KMS-11 (cell line): ENCODE measurements around the gene KCNB1.

Experiments used
- H2AFZ ChIP-seq: fragments of 200-600 bp; sonication (generic); 2 replicates; pipeline ENCODE4 v1.6.1; 2016; ENCODE audit warnings: antibody characterized with exemption, mixed run types, low read depth
- H3K27ac ChIP-seq: fragments of 200-600 bp; sonication (generic); 2 replicates; pipeline ENCODE4 v1.6.1; 2016; ENCODE audit warnings: mild to moderate bottlenecking, mixed run types
- H3K27me3 ChIP-seq: fragments of 200-600 bp; sonication (generic); 2 replicates; pipeline ENCODE4 v1.6.1; 2017; ENCODE audit warnings: mild to moderate bottlenecking, low read depth, mixed run types, moderate library complexity; ENCODE audit not compliant: insufficient read depth
- H3K36me3 ChIP-seq: fragments of 200-600 bp; sonication (generic); 2 replicates; pipeline ENCODE4 v1.6.1; 2017; ENCODE audit warnings: mild to moderate bottlenecking, mixed run types; ENCODE audit not compliant: insufficient read depth
- H3K4me1 ChIP-seq: fragments of 200-600 bp; sonication (generic); 2 replicates; pipeline ENCODE4 v1.6.1; 2016; ENCODE audit warnings: mild to moderate bottlenecking, low read depth, mixed run types; ENCODE audit not compliant: poor library complexity, severe bottlenecking
- H3K4me2 ChIP-seq: fragments of 200-600 bp; sonication (generic); 2 replicates; pipeline ENCODE4 v1.7.0; 2016; ENCODE audit warnings: mild to moderate bottlenecking, mixed run types
- H3K4me3 ChIP-seq: fragments of 200-600 bp; sonication (generic); IDR thresholded peaks from 2 replicates; pipeline ENCODE4 v1.6.1; 2017; ENCODE audit warnings: low read depth, low read length, mixed read lengths; ENCODE audit not compliant: insufficient read depth
- H3K79me2 ChIP-seq: fragments of 200-600 bp; sonication (generic); 2 replicates; pipeline ENCODE4 v1.6.1; 2016; ENCODE audit warnings: low read depth, mixed run types; ENCODE audit not compliant: insufficient read depth
- H3K9ac ChIP-seq: fragments of 200-600 bp; sonication (generic); 2 replicates; pipeline ENCODE4 v1.6.1; 2016; ENCODE audit warnings: mild to moderate bottlenecking, mixed run types
- H4K20me1 ChIP-seq: fragments of 200-600 bp; sonication (generic); 2 replicates; pipeline ENCODE4 v1.6.1; 2016; ENCODE audit warnings: mild to moderate bottlenecking, mixed run types; ENCODE audit not compliant: insufficient read depth
- CTCF ChIP-seq: fragments of 200-600 bp; sonication (generic); conservative IDR thresholded peaks from 2 replicates; pipeline ENCODE4 v1.6.1; 2017; ENCODE audit warnings: low read depth, mild to moderate bottlenecking, antibody characterized with exemption, low read length, moderate library complexity, mixed read lengths

Gene KCNB1

GRCh38 chr20:49460916-49461315 is 21.6 kb downstream of the KCNB1 start:
- H3K4me2 ChIP-seq, result no peak overlapping the region
- no peaks in the 10 kb centered on the region for H4K20me1 ChIP-seq

GRCh38 chr20:49460131-49460530 is 22.3 kb downstream of the KCNB1 start:
- Histone ChIP-seq H3K4me2 (no peak overlapping the region), H3K27ac (no peak overlapping the region), H3K27me3 (peaks cover 11% of the 10 kb centered on the region; the same call in 1 of the 2 replicates), H3K9ac (no peak overlapping the region), H3K4me3 (no peak overlapping the region), H4K20me1 (no peaks in the 10 kb centered on the region), H2AFZ (no peak overlapping the region), H3K36me3 (no peaks in the 10 kb centered on the region), H3K4me1 (no peaks in the 10 kb centered on the region), H3K79me2 (no peaks in the 10 kb centered on the region)
- TF ChIP-seq CTCF, result no peak

More at GRCh38 chr20:49460916-49461315, 21.6 kb downstream of the KCNB1 start:
- Histone ChIP-seq H3K9ac (no peak overlapping the region), H3K4me3 (no peak overlapping the region), H3K79me2 (no peaks in the 10 kb centered on the region), H3K27me3 (peaks cover 11% of the 10 kb centered on the region; the same call in 1 of the 2 replicates), H3K4me1 (no peaks in the 10 kb centered on the region), H3K27ac (no peak overlapping the region), H3K36me3 (no peaks in the 10 kb centered on the region), H2AFZ (no peak overlapping the region)
- no peak for TF ChIP-seq CTCF

GRCh38 chr20:49459684-49460083 is 22.8 kb downstream of the KCNB1 start:
- no peak overlapping the region for H3K27ac ChIP-seq
- H3K27me3 ChIP-seq, result peaks cover 11% of the 10 kb centered on the region; the same call in 1 of the 2 replicates
- H3K4me3 ChIP-seq, result no peak overlapping the region
- H3K36me3 ChIP-seq, result no peaks in the 10 kb centered on the region
- no peak overlapping the region for H2AFZ ChIP-seq
- H3K4me2 ChIP-seq, result no peak overlapping the region
- no peaks in the 10 kb centered on the region for H3K4me1 ChIP-seq
- no peak overlapping the region for H3K9ac ChIP-seq
- H3K79me2 ChIP-seq, result no peaks in the 10 kb centered on the region
- no peaks in the 10 kb centered on the region for H4K20me1 ChIP-seq
- no peak for TF ChIP-seq CTCF

GRCh38 chr20:49457444-49457843 is 25.0 kb downstream of the KCNB1 start:
- Histone ChIP-seq H2AFZ (no peak overlapping the region), H3K4me2 (no peak overlapping the region), H3K4me1 (no peaks in the 10 kb centered on the region), H3K79me2 (no peaks in the 10 kb centered on the region), H4K20me1 (no peaks in the 10 kb centered on the region), H3K27ac (no peak overlapping the region), H3K36me3 (no peaks in the 10 kb centered on the region), H3K4me3 (no peak overlapping the region), H3K9ac (no peak overlapping the region), H3K27me3 (peaks cover 4% of the 10 kb centered on the region; the same call in 1 of the 2 replicates)
- no peak for TF ChIP-seq CTCF
